ENCODE results near the gene TOMM6. TPM values are rescaled to one million over a fixed set of nuclear protein-coding genes. Genes with fewer than 3 reads are reported as not detected.
"Not testable (repeated sequence)": the region's sequence is repeated elsewhere in the genome, so short reads cannot be mapped to it uniquely, and the experiment has no call there.

The TOMM6 gene
- total RNA-seq, 2 donors from 2014 or later, result 130 to 172 TPM

GRCh38 chr6:41805830-41806774 is 18.6 kb downstream of the TOMM6 start:
- TF ChIP-seq, protein P1, sequence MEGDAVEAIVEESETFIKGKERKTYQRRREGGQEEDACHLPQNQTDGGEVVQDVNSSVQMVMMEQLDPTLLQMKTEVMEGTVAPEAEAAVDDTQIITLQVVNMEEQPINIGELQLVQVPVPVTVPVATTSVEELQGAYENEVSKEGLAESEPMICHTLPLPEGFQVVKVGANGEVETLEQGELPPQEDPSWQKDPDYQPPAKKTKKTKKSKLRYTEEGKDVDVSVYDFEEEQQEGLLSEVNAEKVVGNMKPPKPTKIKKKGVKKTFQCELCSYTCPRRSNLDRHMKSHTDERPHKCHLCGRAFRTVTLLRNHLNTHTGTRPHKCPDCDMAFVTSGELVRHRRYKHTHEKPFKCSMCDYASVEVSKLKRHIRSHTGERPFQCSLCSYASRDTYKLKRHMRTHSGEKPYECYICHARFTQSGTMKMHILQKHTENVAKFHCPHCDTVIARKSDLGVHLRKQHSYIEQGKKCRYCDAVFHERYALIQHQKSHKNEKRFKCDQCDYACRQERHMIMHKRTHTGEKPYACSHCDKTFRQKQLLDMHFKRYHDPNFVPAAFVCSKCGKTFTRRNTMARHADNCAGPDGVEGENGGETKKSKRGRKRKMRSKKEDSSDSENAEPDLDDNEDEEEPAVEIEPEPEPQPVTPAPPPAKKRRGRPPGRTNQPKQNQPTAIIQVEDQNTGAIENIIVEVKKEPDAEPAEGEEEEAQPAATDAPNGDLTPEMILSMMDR (IDR thresholded peaks at IDR 0.05), result no peak
- Histone ChIP-seq H3K4me3 (no peak overlapping the region), H3K36me3 (peaks cover 16% of the 10 kb centered on the region), H3K27ac (no peak overlapping the region), H3K9me3 (no peaks in the 10 kb centered on the region), H3K4me1 (no peaks in the 10 kb centered on the region), H3K27me3 (no peaks in the 10 kb centered on the region)
- DNase-seq (ENCODE audit: low spot score), result no peak

DNA sequence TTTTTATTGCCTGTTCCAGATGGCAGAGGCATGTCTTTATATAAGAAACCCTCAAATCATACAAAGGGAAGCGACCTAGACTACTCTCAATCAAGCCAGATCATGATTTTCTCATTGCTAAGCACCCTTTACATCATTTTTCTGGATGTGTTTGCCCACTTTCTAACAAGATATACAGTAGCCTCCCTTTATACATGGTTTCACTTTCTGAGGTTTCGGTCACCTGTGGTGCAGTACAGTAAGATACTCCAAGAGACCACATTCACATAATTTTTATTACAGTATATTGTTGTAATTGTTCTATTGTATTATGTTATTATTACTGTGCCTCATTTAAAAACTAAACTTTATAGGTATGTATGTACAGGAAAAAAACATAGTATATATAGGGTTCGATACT is 23.6 kb downstream of the TOMM6 start:
- TF ChIP-seq, protein P1 (IDR thresholded peaks at IDR 0.05), result no peak
- no peak overlapping the region for H3K4me3 ChIP-seq

DNA sequence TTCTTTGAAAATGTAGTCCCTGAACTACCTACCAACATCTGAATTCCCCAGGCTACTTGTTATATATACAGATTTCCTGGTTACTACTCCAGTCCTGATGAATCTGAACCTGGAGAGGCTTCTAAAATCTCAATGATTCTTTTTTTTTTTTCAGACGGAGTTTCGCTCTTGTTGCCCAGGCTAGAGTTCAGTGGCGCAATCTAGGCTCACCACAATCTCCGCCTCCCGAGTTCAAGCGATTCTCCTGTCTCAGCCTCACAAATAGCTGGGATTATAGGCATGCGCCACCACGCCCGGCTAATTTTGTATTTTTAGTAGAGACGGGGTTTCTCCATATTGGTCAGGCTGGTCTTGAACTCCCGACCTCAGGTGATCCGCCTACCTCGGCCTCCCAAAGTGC is 24.5 kb downstream of the TOMM6 start:
- not testable (repeated sequence) for H3K4me3 ChIP-seq; DNase-seq (ENCODE audit: low spot score); H3K27ac ChIP-seq; H3K36me3 ChIP-seq; H3K4me1 ChIP-seq; H3K27me3 ChIP-seq; H3K9me3 ChIP-seq

More for the DNA sequence above, 23.6 kb downstream of the TOMM6 start:
- H3K36me3 ChIP-seq, result peaks cover 6% of the 10 kb centered on the region
- peaks cover 0 to 5% of the 10 kb centered on the region in 2 donors for H3K4me1 ChIP-seq
- no peak overlapping the region for H3K27ac ChIP-seq
- H3K9me3 ChIP-seq, result no peaks in the 10 kb centered on the region
- DNase-seq (ENCODE audit: low spot score), result no peak
- H3K27me3 ChIP-seq, result no peaks in the 10 kb centered on the region

GRCh38 chr6:41813469-41813868 is 26.0 kb downstream of the TOMM6 start:
- no peaks in the 10 kb centered on the region for H3K27me3 ChIP-seq
- TF ChIP-seq, protein P1 (IDR thresholded peaks at IDR 0.05), result no peak
- no peaks in the 10 kb centered on the region for H3K9me3 ChIP-seq
- H3K4me3 ChIP-seq, result no peak overlapping the region
- H3K36me3 ChIP-seq, result no peaks in the 10 kb centered on the region
- H3K27ac ChIP-seq, result no peak overlapping the region
- no peak for DNase-seq (ENCODE audit: low spot score)
- peaks cover 0 to 6% of the 10 kb centered on the region in 2 donors for H3K4me1 ChIP-seq

DNA sequence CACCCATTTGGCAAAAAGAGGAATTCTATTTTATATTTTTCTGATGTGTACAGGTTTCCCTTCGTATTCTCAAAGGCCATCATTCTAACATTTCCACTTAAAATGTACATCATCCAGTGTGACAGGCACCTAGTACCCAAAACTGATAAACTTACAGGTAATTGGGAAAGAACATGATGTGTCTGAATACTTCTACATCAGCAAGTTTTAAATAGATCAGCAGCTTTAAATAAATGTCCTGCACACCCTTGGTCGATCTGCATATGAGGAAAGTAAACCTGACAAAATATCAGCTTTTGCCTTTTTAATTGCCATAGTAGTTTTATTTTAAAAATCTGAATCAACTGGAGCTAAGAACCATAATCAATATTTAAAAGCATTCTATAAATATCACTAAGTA is 26.5 kb downstream of the TOMM6 start:
- no peaks in the 10 kb centered on the region for H3K36me3 ChIP-seq
- TF ChIP-seq, protein P1 (IDR thresholded peaks at IDR 0.05), result no peak
- H3K27me3 ChIP-seq, result no peaks in the 10 kb centered on the region
- H3K4me1 ChIP-seq, result peaks cover 0 to 6% of the 10 kb centered on the region in 2 donors
- H3K9me3 ChIP-seq, result no peaks in the 10 kb centered on the region
- H3K4me3 ChIP-seq, result no peak overlapping the region
- DNase-seq (ENCODE audit: low spot score), result no peak
- H3K27ac ChIP-seq, result no peak overlapping the region

- Histone ChIP-seq H3K27me3 (no peaks in the 10 kb centered on the region), H3K36me3 (no peaks in the 10 kb centered on the region), H3K27ac (no peak overlapping the region), H3K4me3 (no peak overlapping the region), H3K4me1 (peaks cover 0 to 6% of the 10 kb centered on the region in 2 donors), H3K9me3 (no peaks in the 10 kb centered on the region)
- TF ChIP-seq, protein P1 (IDR thresholded peaks at IDR 0.05), result no peak
- DNase-seq (ENCODE audit: low spot score), result no peak
These were observed 27.1 kb downstream of the TOMM6 start for GRCh38 chr6:41814629-41815028.
